ENCODE data around the gene RBMS3. TPM values are rescaled to one million over a fixed set of nuclear protein-coding genes. Genes with fewer than 3 reads are reported as not detected.
"Not testable (repeated sequence)": the region's sequence is repeated elsewhere in the genome, so short reads cannot be mapped to it uniquely, and the experiment has no call there.

RBMS3 gene
- total RNA-seq, 2 donors from 2014 or later, result 27.3 to 51.4 TPM

DNA sequence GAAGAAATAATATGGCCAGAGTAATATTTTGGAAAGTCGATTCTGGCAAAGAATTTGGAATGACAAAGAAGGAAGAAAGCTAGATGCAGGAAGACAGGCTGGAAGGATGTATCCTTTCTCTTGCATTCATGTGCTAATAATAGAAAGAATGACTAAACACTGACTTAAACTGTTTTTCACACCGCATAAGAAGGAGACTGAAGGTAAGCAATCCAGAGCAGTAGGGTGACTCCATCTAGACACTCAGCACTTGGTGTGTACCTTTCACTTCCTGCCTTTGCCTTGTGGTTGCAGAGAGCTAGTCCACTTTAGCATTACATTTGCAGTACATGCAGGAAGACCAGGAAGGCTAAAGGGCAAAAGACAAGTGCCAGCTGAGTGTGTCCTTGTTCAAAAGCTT, 234.6 kb downstream of the RBMS3 start:
- no peak for DNase-seq (ENCODE audit: low spot score)
- Histone ChIP-seq H3K36me3 (no peaks in the 10 kb centered on the region), H3K4me1 (peaks cover 0 to 36% of the 10 kb centered on the region in 2 donors), H3K27ac (no peak overlapping the region), H3K9me3 (no peaks in the 10 kb centered on the region), H3K4me3 (no peak overlapping the region), H3K27me3 (no peaks in the 10 kb centered on the region)
- TF ChIP-seq CTCF (IDR thresholded peaks at IDR 0.05), result no peak

GRCh38 chr3:29516164-29516563, 235.3 kb downstream of the RBMS3 start:
- no peaks in the 10 kb centered on the region for H3K36me3 ChIP-seq
- peaks cover 0 to 39% of the 10 kb centered on the region in 2 donors for H3K4me1 ChIP-seq
- no peak overlapping the region for H3K4me3 ChIP-seq
- no peak for TF ChIP-seq CTCF (IDR thresholded peaks at IDR 0.05)
- no peaks in the 10 kb centered on the region for H3K27me3 ChIP-seq
- DNase-seq (ENCODE audit: low spot score), result no peak
- no peaks in the 10 kb centered on the region for H3K9me3 ChIP-seq
- no peak overlapping the region for H3K27ac ChIP-seq

DNA sequence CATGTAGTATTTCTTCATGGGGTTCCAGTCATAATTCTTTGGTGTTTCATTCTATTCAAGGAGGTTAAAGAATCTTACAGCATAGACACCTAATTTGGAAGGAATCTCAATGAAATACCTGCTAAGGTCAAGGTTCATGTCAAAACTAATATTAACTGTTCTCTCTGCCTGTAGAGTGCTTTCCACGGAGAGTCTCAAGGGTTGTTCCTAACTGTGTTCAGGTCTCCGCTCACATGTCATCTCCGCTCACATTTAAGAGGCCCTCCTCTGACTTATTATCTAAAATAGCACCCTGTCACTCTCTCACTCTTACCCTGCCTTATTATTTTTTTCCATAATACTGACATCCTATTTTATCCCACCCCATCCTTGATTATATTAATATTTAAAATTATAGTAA, 239.9 kb downstream of the RBMS3 start:
- no peak for DNase-seq (ENCODE audit: low spot score)
- no peak for TF ChIP-seq CTCF (IDR thresholded peaks at IDR 0.05)
- Histone ChIP-seq H3K27ac (peak overlapping the region; percentile 9 to 23), H3K27me3 (no peaks in the 10 kb centered on the region), H3K4me3 (no peak overlapping the region), H3K36me3 (no peaks in the 10 kb centered on the region), H3K9me3 (no peaks in the 10 kb centered on the region), H3K4me1 (peaks cover 0 to 30% of the 10 kb centered on the region in 2 donors)

DNA sequence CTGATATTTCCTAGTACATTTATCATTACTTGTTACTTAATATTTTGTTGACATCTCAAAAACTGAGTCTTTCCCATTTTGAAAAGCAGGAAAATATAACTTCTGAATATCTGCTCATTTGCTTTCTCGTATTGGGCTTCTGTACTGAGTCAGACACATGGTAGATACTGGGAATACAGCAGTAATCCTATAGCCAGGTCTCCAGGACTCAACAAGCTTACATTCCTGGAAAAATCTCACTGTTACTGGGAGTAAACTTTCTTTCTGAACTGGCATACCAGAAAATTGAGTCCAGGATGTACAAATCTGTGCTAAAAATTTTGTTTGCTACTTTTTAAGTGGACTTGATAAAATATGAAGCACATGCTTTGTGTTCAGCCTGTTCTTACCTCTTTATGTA, 240.4 kb downstream of the RBMS3 start:
- H3K27me3 ChIP-seq, result no peaks in the 10 kb centered on the region
- peaks cover 0 to 31% of the 10 kb centered on the region in 2 donors for H3K4me1 ChIP-seq
- H3K9me3 ChIP-seq, result no peaks in the 10 kb centered on the region
- DNase-seq (ENCODE audit: low spot score), result no peak
- H3K4me3 ChIP-seq, result no peak overlapping the region
- peak overlapping the region; percentile 9 to 23 for H3K27ac ChIP-seq
- no peaks in the 10 kb centered on the region for H3K36me3 ChIP-seq
- TF ChIP-seq CTCF (IDR thresholded peaks at IDR 0.05), result no peak

- no peaks in the 10 kb centered on the region for H3K9me3 ChIP-seq
- H3K27ac ChIP-seq, result peak overlapping the region; percentile 9 to 10
- H3K4me3 ChIP-seq, result no peak overlapping the region
- TF ChIP-seq CTCF (IDR thresholded peaks at IDR 0.05), result no peak
- no peaks in the 10 kb centered on the region for H3K27me3 ChIP-seq
- DNase-seq (ENCODE audit: low spot score), result no peak
- no peaks in the 10 kb centered on the region for H3K36me3 ChIP-seq
- H3K4me1 ChIP-seq, result peaks cover 0 to 35% of the 10 kb centered on the region in 2 donors
Observed at GRCh38 chr3:29521751-29522150, 240.9 kb downstream of the RBMS3 start.

- not testable (repeated sequence) for DNase-seq (ENCODE audit: low spot score); H3K36me3 ChIP-seq; H3K9me3 ChIP-seq; H3K27me3 ChIP-seq; H3K4me3 ChIP-seq
- Histone ChIP-seq H3K4me1 (peaks cover 0 to 41% of the 10 kb centered on the region in 2 donors), H3K27ac (peak overlapping the region; percentile 63 to 79)
Observed at GRCh38 chr3:29524433-29524832, 243.6 kb downstream of the RBMS3 start.
